Midbrain (tissue), 1 donor: ENCODE measurements around the gene RAB3C.
"Not testable (repeated sequence)": the region's sequence is repeated elsewhere in the genome, so short reads cannot be mapped to it uniquely, and the experiment has no call there.

Experiments used
- DNase-seq: peaks from one replicate; lab custom pipeline; 2025; lab: John Stamatoyannopoulos, UW

Gene RAB3C

GRCh38 chr5:58582803-58583491 lies at the start of gene RAB3C:
Gene RAB3C, plus strand, starts transcription at chr5:58583075. Its CDS starts 134 bp downstream, at chr5:58583209.
- DNase-seq: peak; percentile 95

- DNase-seq: not testable (repeated sequence)
Measured at GRCh38 chr5:58541935-58542334, 40.9 kb upstream of the RAB3C start.

- DNase-seq: no peak
Measured at GRCh38 chr5:58542709-58543108, 40.2 kb upstream of the RAB3C start.

GRCh38 chr5:58543723-58544122 lies 39.2 kb upstream of the RAB3C start:
- no peak for DNase-seq

- DNase-seq: no peak
Measured at GRCh38 chr5:58544195-58544594, 38.7 kb upstream of the RAB3C start.

- DNase-seq: no peak
Measured at GRCh38 chr5:58544926-58545325, 37.9 kb upstream of the RAB3C start.

- no peak for DNase-seq
Measured at GRCh38 chr5:58545912-58546311, 37.0 kb upstream of the RAB3C start.

- DNase-seq: no peak
Measured at GRCh38 chr5:58548068-58548467, 34.8 kb upstream of the RAB3C start.

GRCh38 chr5:58551492-58551891 lies 31.4 kb upstream of the RAB3C start:
- DNase-seq: no peak

GRCh38 chr5:58557665-58558338 lies 25.1 kb upstream of the RAB3C start:
- not testable (repeated sequence) for DNase-seq

- DNase-seq: not testable (repeated sequence)
Measured at GRCh38 chr5:58563016-58563700, 19.7 kb upstream of the RAB3C start.

GRCh38 chr5:58564043-58564832 lies 18.6 kb upstream of the RAB3C start:
- DNase-seq: not testable (repeated sequence)

- DNase-seq: no peak
Measured at GRCh38 chr5:58565033-58565432, 17.8 kb upstream of the RAB3C start.

GRCh38 chr5:58571501-58571900 lies 11.4 kb upstream of the RAB3C start:
- no peak for DNase-seq

GRCh38 chr5:58572973-58573372 lies 9.9 kb upstream of the RAB3C start:
- not testable (repeated sequence) for DNase-seq

- no peak for DNase-seq
Measured at GRCh38 chr5:58579781-58580180, 3.1 kb upstream of the RAB3C start.

- no peak for DNase-seq
Measured at GRCh38 chr5:58582019-58582802, 664 bp upstream of the RAB3C start.

- DNase-seq: no peak
Measured at GRCh38 chr5:58595952-58596351, 13.1 kb downstream of the RAB3C start.

GRCh38 chr5:58598440-58598839 lies 15.6 kb downstream of the RAB3C start:
- no peak for DNase-seq

GRCh38 chr5:58599217-58599616 lies 16.3 kb downstream of the RAB3C start:
- DNase-seq: no peak

- not testable (repeated sequence) for DNase-seq
Measured at GRCh38 chr5:58600613-58601012, 17.7 kb downstream of the RAB3C start.
